ENCODE measurements around the gene PPARG. TPM values are rescaled to one million over a fixed set of nuclear protein-coding genes. Genes with fewer than 3 reads are reported as not detected.
A peak's percentile ranks its signal among the peaks of the same experiment; 100 is the strongest.
"Not testable (repeated sequence)": the region's sequence is repeated elsewhere in the genome, so short reads cannot be mapped to it uniquely, and the experiment has no call there.

The PPARG gene
- total and polyA plus RNA-seq, 8 donors: 0.88 to 6.2 (median 2.2) TPM

GRCh38 chr3:12278566-12278965 is 10.3 kb upstream of the PPARG start:
- Histone ChIP-seq H3K27me3 (no peaks in the 10 kb centered on the region), H3K4me1 (no peaks in the 10 kb centered on the region), H3K9me3 (no peaks in the 10 kb centered on the region), H3K27ac (no peak overlapping the region), H3K36me3 (no peaks in the 10 kb centered on the region), H3K4me3 (no peak overlapping the region)
- no peak for DNase-seq
- 67 to 79% methylated on average over 3 of the region's 3 CpGs for WGBS, 2 donors
- no peak for ATAC-seq
- TF ChIP-seq CTCF (IDR thresholded peaks at IDR 0.05): no peak
- intact Hi-C loops (cut with DNase I): no loop called here
- FAIRE-seq: no peak

DNA sequence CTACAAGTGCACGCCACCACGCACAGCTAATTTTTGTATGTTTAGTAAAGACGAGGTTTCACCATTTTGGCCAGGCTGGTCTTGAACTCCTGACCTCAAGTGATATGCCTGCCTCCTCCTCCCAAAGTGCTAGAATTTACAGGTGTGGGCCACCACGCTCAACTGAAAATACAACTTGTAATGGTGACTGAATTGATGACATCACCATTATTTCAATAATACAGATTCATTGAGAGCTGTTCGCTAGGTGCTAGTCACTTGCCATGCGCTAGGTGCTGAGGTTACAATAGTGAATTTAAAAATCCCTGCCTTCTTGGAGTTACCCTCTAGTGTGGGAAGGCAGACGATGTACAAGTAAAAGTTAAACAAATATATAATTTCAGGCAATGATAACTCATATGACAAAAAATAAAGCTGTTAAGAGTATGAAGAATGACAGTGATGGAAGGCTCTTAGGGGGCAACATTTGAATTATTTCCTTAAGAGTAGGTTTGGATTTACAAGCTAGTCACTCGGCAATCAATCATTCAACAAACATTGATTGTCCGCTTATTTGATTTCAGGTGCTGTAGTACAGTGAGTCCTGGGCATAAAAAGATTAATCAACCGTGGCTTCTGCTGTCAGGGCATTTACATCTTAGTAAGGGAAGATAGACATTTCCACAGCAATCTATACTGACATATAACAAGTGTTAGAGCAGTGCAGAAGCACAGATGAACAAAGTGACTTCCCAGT is 9.1 kb upstream of the PPARG start:
- H3K9me3 ChIP-seq: no peaks in the 10 kb centered on the region
- no peaks in the 10 kb centered on the region for H3K27me3 ChIP-seq
- DNase-seq: no peak
- intact Hi-C loops (cut with DNase I): no loop called here
- 69 to 72% methylated on average over 10 of the region's 10 CpGs for WGBS, 2 donors
- no peak for FAIRE-seq
- H3K36me3 ChIP-seq: no peaks in the 10 kb centered on the region
- no peak overlapping the region for H3K4me3 ChIP-seq
- H3K27ac ChIP-seq: no peak overlapping the region
- ATAC-seq: no peak
- no peaks in the 10 kb centered on the region for H3K4me1 ChIP-seq
- no peak for TF ChIP-seq CTCF (IDR thresholded peaks at IDR 0.05)

GRCh38 chr3:12280357-12280806 is 8.5 kb upstream of the PPARG start:
- FAIRE-seq (no peak), DNase-seq (no peak), ATAC-seq (no peak)
- no peak for TF ChIP-seq CTCF (IDR thresholded peaks at IDR 0.05)
- Histone ChIP-seq H3K36me3 (no peaks in the 10 kb centered on the region), H3K27ac (no peak overlapping the region), H3K4me1 (no peaks in the 10 kb centered on the region), H3K4me3 (no peak overlapping the region), H3K9me3 (no peaks in the 10 kb centered on the region), H3K27me3 (no peaks in the 10 kb centered on the region)
- 48 to 53% methylated on average over 9 of the region's 9 CpGs for WGBS, 2 donors
- intact Hi-C loops (cut with DNase I): no loop called here

- intact Hi-C loops (cut with DNase I): no loop called here
- Histone ChIP-seq H3K4me1 (no peaks in the 10 kb centered on the region), H3K27me3 (no peaks in the 10 kb centered on the region), H3K27ac (no peak overlapping the region), H3K36me3 (no peaks in the 10 kb centered on the region), H3K4me3 (no peak overlapping the region), H3K9me3 (no peaks in the 10 kb centered on the region)
- DNase-seq (no peak), FAIRE-seq (peak; percentile 57), ATAC-seq (no peak)
- no peak for TF ChIP-seq CTCF (IDR thresholded peaks at IDR 0.05)
- 69 to 78% methylated on average over 2 of the region's 2 CpGs for WGBS, 2 donors
Observed at GRCh38 chr3:12284591-12284990, 4.3 kb upstream of the PPARG start.

GRCh38 chr3:12285003-12285555 is 3.8 kb upstream of the PPARG start:
- Histone ChIP-seq H3K27ac (no peak overlapping the region), H3K4me1 (no peaks in the 10 kb centered on the region), H3K4me3 (no peak overlapping the region), H3K9me3 (no peaks in the 10 kb centered on the region), H3K36me3 (no peaks in the 10 kb centered on the region), H3K27me3 (no peaks in the 10 kb centered on the region)
- WGBS, 2 donors: 85 to 88% methylated on average over 5 of the region's 5 CpGs
- ATAC-seq: no peak
- DNase-seq: no peak
- no peak for FAIRE-seq
- no peak for TF ChIP-seq CTCF (IDR thresholded peaks at IDR 0.05)
- intact Hi-C loops (cut with DNase I): no loop called here

DNA sequence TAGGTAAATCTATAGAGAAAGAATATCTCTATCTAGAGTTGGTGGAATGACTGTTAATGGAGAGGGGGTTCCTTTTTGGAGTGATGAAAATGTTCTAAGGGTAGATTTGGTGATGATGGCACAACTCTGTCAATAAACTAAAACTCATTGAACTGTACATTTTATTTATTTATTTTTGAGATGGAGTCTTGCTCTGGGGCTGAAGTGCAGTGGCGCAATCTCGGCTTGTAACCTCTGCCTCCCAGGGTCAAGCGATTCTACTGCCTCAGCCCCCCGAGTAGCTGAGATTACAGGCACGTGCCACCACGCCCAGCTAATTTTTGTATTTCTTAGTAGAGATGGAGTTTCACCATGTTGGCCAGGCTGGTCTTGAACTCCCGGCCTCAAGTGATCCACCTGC is 3.1 kb upstream of the PPARG start:
- ATAC-seq; H3K4me3 ChIP-seq; H3K27ac ChIP-seq; H3K9me3 ChIP-seq; H3K4me1 ChIP-seq; H3K27me3 ChIP-seq; DNase-seq; H3K36me3 ChIP-seq; FAIRE-seq; intact Hi-C loops (cut with DNase I): not testable (repeated sequence)
- WGBS, 2 donors: 82 to 83% methylated on average over 7 of the region's 7 CpGs

Data from pancreas (tissue), 10 donors.